ENCODE data around the gene KLF11.

- TF ChIP-seq POLR2A (IDR thresholded peaks at IDR 0.05; ENCODE audit: low read depth, low read length) (no peak), TAF1 (IDR thresholded peaks at IDR 0.05; ENCODE audit: low read depth, low read length) (no peak), POLR2AphosphoS5 (IDR thresholded peaks at IDR 0.05; ENCODE audit: low read depth, low read length) (no peak), SPI1 (IDR thresholded peaks at IDR 0.05; ENCODE audit: low read depth, low read length) (no peak)
These were observed 33.7 kb downstream of the KLF11 start for GRCh38 chr2:10076988-10077527.

Data from GM12891 (cell line).